H9 (cell line): Measurements from ENCODE around the gene ITPKB. TPM values are rescaled to one million over a fixed set of nuclear protein-coding genes. Genes with fewer than 3 reads are reported as not detected.

ENCODE experiments used
- DNase-seq: peaks from one replicate; pipeline ENCODE4 v3.0.0-alpha.2; 2017
- H2AFZ ChIP-seq: one replicate; pipeline ENCODE4 v1.6.1; 2013; ENCODE audit warnings: mild to moderate bottlenecking, low read length, control low read depth, moderate library complexity
- H2AK5ac ChIP-seq: 2 replicates; pipeline ENCODE4 v1.6.1; 2013; ENCODE audit warnings: low read length, control low read depth, mixed read lengths; ENCODE audit not compliant: insufficient read length
- H2BK120ac ChIP-seq: one replicate; pipeline ENCODE4 v1.6.1; 2013; ENCODE audit warnings: low read depth, mild to moderate bottlenecking, low read length, control low read depth, inconsistent platforms; ENCODE audit not compliant: poor library complexity, severe bottlenecking
- H2BK12ac ChIP-seq: 2 replicates; pipeline ENCODE4 v1.6.1; 2013; ENCODE audit warnings: low read length, control low read depth, mixed read lengths, low read depth; ENCODE audit not compliant: insufficient read length
- H2BK15ac ChIP-seq: 2 replicates; pipeline ENCODE4 v1.6.1; 2013; ENCODE audit warnings: low read depth, low read length, control low read depth
- H2BK20ac ChIP-seq: one replicate; pipeline ENCODE4 v1.6.1; 2013; ENCODE audit warnings: low read depth, mild to moderate bottlenecking, low read length, control low read depth, inconsistent platforms; ENCODE audit not compliant: poor library complexity, severe bottlenecking
- H2BK5ac ChIP-seq: 2 replicates; pipeline ENCODE4 v1.6.1; 2013; ENCODE audit warnings: low read length, control low read depth, mixed read lengths; ENCODE audit not compliant: insufficient read length
- H3K14ac ChIP-seq: 2 replicates; pipeline ENCODE4 v1.6.1; 2013; ENCODE audit warnings: low read length, control low read depth; ENCODE audit not compliant: insufficient read depth
- H3K18ac ChIP-seq: 2 replicates; pipeline ENCODE4 v1.6.1; 2013; ENCODE audit warnings: low read depth, mild to moderate bottlenecking, mixed read lengths, low read length, control low read depth; ENCODE audit not compliant: insufficient read length
- H3K23ac ChIP-seq: 2 replicates; pipeline ENCODE4 v1.6.1; 2013; ENCODE audit warnings: low read length, control low read depth, mixed read lengths, low read depth; ENCODE audit not compliant: insufficient read length
- H3K23me2 ChIP-seq: 2 replicates; pipeline ENCODE4 v1.6.1; 2013; ENCODE audit warnings: low read depth, mild to moderate bottlenecking, mixed read lengths, low read length, control low read depth; ENCODE audit not compliant: insufficient read length, poor library complexity, severe bottlenecking
- H3K27ac ChIP-seq: 2 replicates; pipeline ENCODE4 v1.5.1; 2013; ENCODE audit warnings: low read length, control low read depth, mixed read lengths, low read depth; ENCODE audit not compliant: insufficient read length
- H3K27me3 ChIP-seq: 2 replicates; pipeline ENCODE4 v1.6.1; 2013; ENCODE audit warnings: low read length, control low read depth, inconsistent platforms; ENCODE audit not compliant: insufficient read depth
- H3K4ac ChIP-seq: 2 replicates; pipeline ENCODE4 v1.6.1; 2013; ENCODE audit warnings: low read depth, mild to moderate bottlenecking, control low read depth, inconsistent platforms, low read length, moderate library complexity
- H3K4me1 ChIP-seq: 2 replicates; pipeline ENCODE4 v1.6.1; 2013; ENCODE audit warnings: low read length, control low read depth, inconsistent platforms; ENCODE audit not compliant: insufficient read depth
- H3K4me2 ChIP-seq: 2 replicates; pipeline ENCODE4 v1.6.1; 2013; ENCODE audit warnings: low read length, control low read depth, mixed read lengths; ENCODE audit not compliant: insufficient read length, insufficient read depth
- H3K56ac ChIP-seq: 2 replicates; pipeline ENCODE4 v1.6.1; 2013; ENCODE audit warnings: low read depth, mild to moderate bottlenecking, mixed read lengths, low read length, control low read depth; ENCODE audit not compliant: insufficient read length
- H3K79me1 ChIP-seq: 2 replicates; pipeline ENCODE4 v1.6.1; 2013; ENCODE audit warnings: low read depth, mild to moderate bottlenecking, moderate library complexity, low read length, control low read depth, inconsistent platforms; ENCODE audit not compliant: insufficient read depth, poor library complexity, severe bottlenecking
- H3K79me2 ChIP-seq: 2 replicates; pipeline ENCODE4 v1.6.1; 2013; ENCODE audit warnings: low read length, control low read depth, inconsistent platforms; ENCODE audit not compliant: insufficient read depth
- H3K9ac ChIP-seq: 2 replicates; pipeline ENCODE4 v1.6.1; 2013; ENCODE audit warnings: low read length, control low read depth, mixed read lengths; ENCODE audit not compliant: insufficient read length; ENCODE audit errors: extremely low read depth
- H3K9me3 ChIP-seq: one replicate; pipeline ENCODE4 v1.6.1; 2013; ENCODE audit warnings: low read depth, low read length, inconsistent platforms; ENCODE audit not compliant: control insufficient read depth
- H3T11ph ChIP-seq: one replicate; pipeline ENCODE4 v1.6.1; 2013; ENCODE audit warnings: mild to moderate bottlenecking, low read length, control low read depth, inconsistent platforms
- H4K20me1 ChIP-seq: one replicate; pipeline ENCODE4 v1.6.1; 2013; ENCODE audit not compliant: control insufficient read depth, insufficient read length, insufficient read depth
- H4K5ac ChIP-seq: 2 replicates; pipeline ENCODE4 v1.6.1; 2013; ENCODE audit warnings: low read depth, mild to moderate bottlenecking, mixed read lengths, low read length, control low read depth; ENCODE audit not compliant: insufficient read length
- H4K8ac ChIP-seq: replicated peaks from 2 replicates; pipeline ENCODE4 v1.6.1; 2013; ENCODE audit warnings: low read length, control low read depth, mixed read lengths, low read depth; ENCODE audit not compliant: insufficient read length
- H4K91ac ChIP-seq: 2 replicates; pipeline ENCODE4 v1.6.1; 2013; ENCODE audit warnings: low read depth, mild to moderate bottlenecking, moderate library complexity, mixed read lengths, low read length, control low read depth; ENCODE audit not compliant: insufficient read length
- H3K27ac Mint-ChIP-seq, 3 experiments: 2 replicates in 2 of 3; 3 replicates in 1 of 3; pipeline ENCODE4 v1.8.0; 2020 to 2021; ENCODE audit warnings: mixed read lengths in 3 of 3, mild to moderate bottlenecking in 1 of 3, moderate library complexity in 1 of 3
- H3K27me3 Mint-ChIP-seq: 2 replicates; pipeline ENCODE4 v1.8.0; 2021; ENCODE audit warnings: low read depth, mild to moderate bottlenecking, moderate library complexity, mixed read lengths
- H3K36me3 Mint-ChIP-seq, 3 experiments: 2 replicates in 2 of 3; 3 replicates in 1 of 3; pipeline ENCODE4 v1.8.0; 2020 to 2021; ENCODE audit warnings: low read depth in 3 of 3, mixed read lengths in 3 of 3; ENCODE audit not compliant: insufficient read depth in 1 of 3
- H3K4me1 Mint-ChIP-seq, 2 experiments: 2 replicates each; pipeline ENCODE4 v1.8.0; 2020; ENCODE audit warnings: mixed read lengths in 2 of 2
- H3K4me3 Mint-ChIP-seq, 2 experiments: 2 replicates in 1 of 2; 3 replicates in 1 of 2; pipeline ENCODE4 v1.8.0; 2020 to 2021; ENCODE audit warnings: mild to moderate bottlenecking in 2 of 2, mixed read lengths in 2 of 2, moderate library complexity in 1 of 2
- H3K9me3 Mint-ChIP-seq, 2 experiments: 2 replicates in 1 of 2; 3 replicates in 1 of 2; pipeline ENCODE4 v1.8.0; 2020; ENCODE audit warnings: mild to moderate bottlenecking in 2 of 2, mixed read lengths in 2 of 2, moderate library complexity in 1 of 2
- WGBS: extraction: QIAGEN DNeasy Blood & Tissue Kit; methylation state at CpG from one replicate; pipeline ENCODE4 v1.1.7; 2013; ENCODE audit warnings: missing lambda C conversion rate, low lambda C conversion rate, mixed read lengths; ENCODE audit not compliant: insufficient read length; ENCODE audit errors: extremely low coverage; 5-methylcytosine and 5-hydroxymethylcytosine counted together
- total RNA-seq: library from RNA; stranded (reverse); gene quantifications from 2 replicates; pipeline ENCODE4 v1.2.1, GENCODE V29; 2021
- TF ChIP-seq, protein P1 (sequence below): fragments of 200-600 bp; sonication (generic); conservative IDR thresholded peaks from 3 replicates; pipeline ENCODE4 v1.8.0; 2021; ENCODE audit warnings: antibody characterized with exemption, mild to moderate bottlenecking

Gene ITPKB
- total RNA-seq, 1 experiment from 2014 or later = 3.8 TPM

DNA sequence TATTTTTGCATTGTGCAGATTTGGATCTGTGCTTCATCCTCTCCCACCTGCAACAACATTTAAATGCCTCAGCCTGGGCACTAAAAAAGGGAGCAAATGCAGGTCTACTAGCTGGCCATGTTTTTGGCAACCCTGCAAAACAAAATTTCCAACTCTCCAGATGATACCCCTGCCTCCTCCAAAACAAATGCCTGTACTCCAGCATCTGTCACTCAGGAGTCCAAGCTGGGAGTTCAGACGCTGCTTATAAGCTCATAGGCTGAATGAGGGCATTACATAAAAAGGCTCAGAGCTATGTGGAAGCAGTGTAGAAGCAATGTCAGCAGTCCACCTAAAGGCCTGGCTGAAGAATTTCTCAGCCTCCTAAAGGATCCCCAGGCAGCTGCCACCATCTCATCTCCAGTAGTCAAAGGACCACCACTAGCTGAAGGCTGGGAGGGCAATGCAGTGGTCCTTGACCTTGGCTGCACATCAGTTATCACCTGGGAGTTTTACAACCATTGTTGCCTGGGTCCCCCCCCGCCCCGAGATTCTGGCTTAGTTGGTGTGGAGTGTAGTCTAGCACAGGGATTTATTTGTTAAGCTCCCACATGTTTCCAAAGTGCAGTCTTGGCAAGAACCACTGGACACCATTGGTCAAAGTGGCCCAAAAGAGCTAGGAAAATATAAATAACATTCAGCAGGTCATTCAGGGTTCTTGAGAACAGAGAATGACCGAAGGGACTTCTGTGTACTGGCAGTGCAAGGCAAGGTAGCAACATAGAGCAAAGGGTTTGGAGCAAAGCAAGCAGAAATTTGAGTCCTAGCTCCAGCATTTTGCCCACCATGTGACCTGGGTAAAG, 57.2 kb downstream of the ITPKB start:
- Histone ChIP-seq H3K27ac (no peak overlapping the region), H3K56ac (no peak overlapping the region), H3K14ac (no peak overlapping the region), H2BK120ac (no peak overlapping the region), H3K27me3 (peaks cover 2% of the 10 kb centered on the region; the same call in 1 of the 2 replicates), H3K23ac (no peak overlapping the region), H3K23me2 (no peaks in the 10 kb centered on the region), H3K79me2 (no peaks in the 10 kb centered on the region), H2BK5ac (no peak overlapping the region), H3K9ac (no peak overlapping the region), H3K4me2 (no peak overlapping the region), H2BK20ac (no peak overlapping the region), H4K20me1 (no peaks in the 10 kb centered on the region), H4K91ac (no peak overlapping the region), H3K9me3 (no peaks in the 10 kb centered on the region), H4K8ac (no peak overlapping the region), H3K4ac (no peak overlapping the region), H3T11ph (no peak overlapping the region), H3K79me1 (no peaks in the 10 kb centered on the region), H2BK15ac (no peak overlapping the region), H2BK12ac (no peak overlapping the region), H3K18ac (no peak overlapping the region), H3K4me1 (peaks cover 11% of the 10 kb centered on the region), H2AK5ac (no peak overlapping the region), H2AFZ (no peak overlapping the region), H4K5ac (no peak overlapping the region)
- no peak overlapping the region for H3K4me3 Mint-ChIP-seq
- TF ChIP-seq, protein P1, sequence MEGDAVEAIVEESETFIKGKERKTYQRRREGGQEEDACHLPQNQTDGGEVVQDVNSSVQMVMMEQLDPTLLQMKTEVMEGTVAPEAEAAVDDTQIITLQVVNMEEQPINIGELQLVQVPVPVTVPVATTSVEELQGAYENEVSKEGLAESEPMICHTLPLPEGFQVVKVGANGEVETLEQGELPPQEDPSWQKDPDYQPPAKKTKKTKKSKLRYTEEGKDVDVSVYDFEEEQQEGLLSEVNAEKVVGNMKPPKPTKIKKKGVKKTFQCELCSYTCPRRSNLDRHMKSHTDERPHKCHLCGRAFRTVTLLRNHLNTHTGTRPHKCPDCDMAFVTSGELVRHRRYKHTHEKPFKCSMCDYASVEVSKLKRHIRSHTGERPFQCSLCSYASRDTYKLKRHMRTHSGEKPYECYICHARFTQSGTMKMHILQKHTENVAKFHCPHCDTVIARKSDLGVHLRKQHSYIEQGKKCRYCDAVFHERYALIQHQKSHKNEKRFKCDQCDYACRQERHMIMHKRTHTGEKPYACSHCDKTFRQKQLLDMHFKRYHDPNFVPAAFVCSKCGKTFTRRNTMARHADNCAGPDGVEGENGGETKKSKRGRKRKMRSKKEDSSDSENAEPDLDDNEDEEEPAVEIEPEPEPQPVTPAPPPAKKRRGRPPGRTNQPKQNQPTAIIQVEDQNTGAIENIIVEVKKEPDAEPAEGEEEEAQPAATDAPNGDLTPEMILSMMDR = no peak
- no peaks in the 10 kb centered on the region; a peak in 2 of 5 replicates for H3K9me3 Mint-ChIP-seq
- no CpG with 5 or more reads among the region's 4 CpGs for WGBS
- H3K27ac Mint-ChIP-seq = no peak overlapping the region
- peaks cover 73% of the 10 kb centered on the region for H3K27me3 Mint-ChIP-seq
- peaks cover 54 to 59% of the 10 kb centered on the region in 2 experiments for H3K4me1 Mint-ChIP-seq
- DNase-seq = no peak
- H3K36me3 Mint-ChIP-seq = no peaks in the 10 kb centered on the region
